GM21825 (cell line): ENCODE measurements around the gene VPS39.

Experiments used
- ATAC-seq: cut with Tn5 transposase; IDR thresholded peaks from one replicate; pipeline ENCODE4 v1.9.1; 2021; ENCODE audit warnings: mild to moderate bottlenecking, moderate library complexity; ENCODE audit not compliant: unreplicated experiment

The VPS39 gene

GRCh38 chr15:42147431-42147735 lies 60.7 kb downstream of the VPS39 start:
- no peak for ATAC-seq

GRCh38 chr15:42146551-42147430 lies 61.3 kb downstream of the VPS39 start:
- no peak for ATAC-seq

GRCh38 chr15:42145546-42146455 lies 62.3 kb downstream of the VPS39 start:
- ATAC-seq, result no peak

GRCh38 chr15:42144841-42145375 lies 63.2 kb downstream of the VPS39 start:
- no peak for ATAC-seq

- ATAC-seq, result no peak
Measured at GRCh38 chr15:42143866-42144625, 64.1 kb downstream of the VPS39 start.

GRCh38 chr15:42143356-42143755 lies 64.7 kb downstream of the VPS39 start:
- no peak for ATAC-seq

- ATAC-seq, result no peak
Measured at GRCh38 chr15:42141795-42142667, 66.1 kb downstream of the VPS39 start.

GRCh38 chr15:42141246-42141645 lies 66.9 kb downstream of the VPS39 start:
- ATAC-seq, result no peak

GRCh38 chr15:42140383-42141070 lies 67.6 kb downstream of the VPS39 start:
- ATAC-seq, result no peak

GRCh38 chr15:42139596-42139995 lies 68.5 kb downstream of the VPS39 start:
- ATAC-seq, result no peak

GRCh38 chr15:42138968-42139386 lies 69.1 kb downstream of the VPS39 start:
- ATAC-seq, result no peak

- ATAC-seq, result no peak
Measured at GRCh38 chr15:42138411-42138810, 69.7 kb downstream of the VPS39 start.

- ATAC-seq, result no peak
Measured at GRCh38 chr15:42137461-42138261, 70.4 kb downstream of the VPS39 start.

- no peak for ATAC-seq
Measured at GRCh38 chr15:42136513-42136912, 71.6 kb downstream of the VPS39 start.

- no peak for ATAC-seq
Measured at GRCh38 chr15:42135351-42135750, 72.8 kb downstream of the VPS39 start.

- no peak for ATAC-seq
Measured at GRCh38 chr15:42134617-42135245, 73.4 kb downstream of the VPS39 start.

GRCh38 chr15:42133886-42134502 lies 74.1 kb downstream of the VPS39 start:
- no peak for ATAC-seq

GRCh38 chr15:42133356-42133755 lies 74.7 kb downstream of the VPS39 start:
- ATAC-seq, result no peak
